Measurements from ENCODE around the gene SKI.

DNA sequence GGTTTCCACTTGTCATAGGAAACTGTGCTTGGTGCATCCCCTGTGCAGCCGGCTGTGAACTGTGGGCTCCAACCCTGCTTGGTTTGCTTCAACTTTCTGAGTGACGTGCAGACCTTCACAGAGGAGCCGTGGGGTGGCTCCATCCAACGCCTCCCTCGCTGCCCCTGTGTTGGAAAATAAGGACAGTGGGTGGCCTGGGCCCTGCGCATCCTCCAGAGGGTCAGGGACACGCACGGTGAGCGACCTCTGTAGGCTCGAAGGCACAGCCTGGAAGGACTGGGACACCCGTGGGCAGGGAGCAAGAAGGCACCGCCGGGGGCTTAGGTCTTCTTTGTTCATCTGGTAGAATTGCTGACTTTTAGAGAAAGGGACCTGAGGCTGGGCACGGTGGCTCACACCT is 27.1 kb upstream of the SKI start:
- TF ChIP-seq POLR2AphosphoS5 (IDR thresholded peaks at IDR 0.05; ENCODE audit: insufficient read depth in 1 of 2, low read depth in 1 of 2) (no peak), CTCF (IDR thresholded peaks at IDR 0.05) (no peak), POLR2A (IDR thresholded peaks at IDR 0.05) (no peak)
